Kidney epithelial cell (primary cell): ENCODE results near the gene TPRN. TPM values are rescaled to one million over a fixed set of nuclear protein-coding genes. Genes with fewer than 3 reads are reported as not detected.

Experiments used
- DNase-seq: peaks from one replicate; pipeline ENCODE4 v3.0.0-alpha.2; 2010; ENCODE audit warnings: low read depth
- H3K27me3 ChIP-seq: 2 replicates; pipeline ENCODE4 v1.6.0; 2011; ENCODE audit warnings: low read length; ENCODE audit not compliant: control insufficient read depth, insufficient read depth
- H3K36me3 ChIP-seq: 2 replicates; pipeline ENCODE4 v1.5.1; 2011; ENCODE audit warnings: low read length; ENCODE audit not compliant: control insufficient read depth, insufficient read depth
- H3K4me3 ChIP-seq: 2 replicates; pipeline ENCODE4 v1.5.1; 2011; ENCODE audit warnings: low read depth, mild to moderate bottlenecking, control low read depth, low read length
- total RNA-seq: library from RNA; depleted of rRNA; stranded (reverse); fragments of >200 nt; gene quantifications from 2 replicates; pipeline ENCODE4 v1.2.3, GENCODE V29; 2015
- TF ChIP-seq, protein P1 (sequence below): IDR thresholded peaks from 2 replicates; pipeline ENCODE4 v1.5.1; 2011; ENCODE audit warnings: mild to moderate bottlenecking, moderate library complexity, low read length, control low read depth, inconsistent platforms; ENCODE audit not compliant: insufficient read depth, poor library complexity, severe bottlenecking

TPRN gene
- total RNA-seq, 1 donor from 2014 or later, result 15.2 TPM

- TF ChIP-seq, protein P1, sequence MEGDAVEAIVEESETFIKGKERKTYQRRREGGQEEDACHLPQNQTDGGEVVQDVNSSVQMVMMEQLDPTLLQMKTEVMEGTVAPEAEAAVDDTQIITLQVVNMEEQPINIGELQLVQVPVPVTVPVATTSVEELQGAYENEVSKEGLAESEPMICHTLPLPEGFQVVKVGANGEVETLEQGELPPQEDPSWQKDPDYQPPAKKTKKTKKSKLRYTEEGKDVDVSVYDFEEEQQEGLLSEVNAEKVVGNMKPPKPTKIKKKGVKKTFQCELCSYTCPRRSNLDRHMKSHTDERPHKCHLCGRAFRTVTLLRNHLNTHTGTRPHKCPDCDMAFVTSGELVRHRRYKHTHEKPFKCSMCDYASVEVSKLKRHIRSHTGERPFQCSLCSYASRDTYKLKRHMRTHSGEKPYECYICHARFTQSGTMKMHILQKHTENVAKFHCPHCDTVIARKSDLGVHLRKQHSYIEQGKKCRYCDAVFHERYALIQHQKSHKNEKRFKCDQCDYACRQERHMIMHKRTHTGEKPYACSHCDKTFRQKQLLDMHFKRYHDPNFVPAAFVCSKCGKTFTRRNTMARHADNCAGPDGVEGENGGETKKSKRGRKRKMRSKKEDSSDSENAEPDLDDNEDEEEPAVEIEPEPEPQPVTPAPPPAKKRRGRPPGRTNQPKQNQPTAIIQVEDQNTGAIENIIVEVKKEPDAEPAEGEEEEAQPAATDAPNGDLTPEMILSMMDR, result peak; percentile 13
- Histone ChIP-seq H3K36me3 (no peaks in the 10 kb centered on the region), H3K4me3 (peak overlapping the region; percentile 22), H3K27me3 (peaks cover 95% of the 10 kb centered on the region)
- no peak for DNase-seq
Measured at GRCh38 chr9:137162505-137163364, 37.8 kb downstream of the TPRN start.

GRCh38 chr9:137161558-137162486 is 38.7 kb downstream of the TPRN start:
- DNase-seq, result no peak
- Histone ChIP-seq H3K36me3 (no peaks in the 10 kb centered on the region), H3K27me3 (peaks cover 95% of the 10 kb centered on the region), H3K4me3 (no peak overlapping the region)
- TF ChIP-seq, protein P1, result no peak

GRCh38 chr9:137160716-137161557 is 39.6 kb downstream of the TPRN start:
- Histone ChIP-seq H3K27me3 (peaks cover 95% of the 10 kb centered on the region), H3K4me3 (no peak overlapping the region), H3K36me3 (no peaks in the 10 kb centered on the region)
- TF ChIP-seq, protein P1, result no peak
- no peak for DNase-seq

DNA sequence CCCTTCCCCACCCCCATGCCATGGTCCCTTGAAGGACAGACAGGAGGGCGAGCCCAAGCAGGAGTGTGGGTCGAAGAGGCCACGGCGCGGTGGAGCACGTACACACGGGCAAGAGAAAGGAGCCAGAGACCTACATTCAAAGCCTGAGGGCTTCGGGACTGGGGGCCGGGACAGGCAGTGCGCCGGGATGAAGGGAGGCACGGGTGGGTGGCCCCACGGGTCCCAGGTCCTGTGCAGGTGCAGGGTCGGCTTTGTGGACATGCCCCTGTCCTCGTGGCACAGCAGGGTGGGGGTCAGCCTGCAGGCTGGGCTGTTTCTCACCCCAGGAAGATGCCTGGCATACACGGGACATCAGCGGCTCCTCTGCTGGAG is 40.5 kb downstream of the TPRN start:
- H3K27me3 ChIP-seq, result peaks cover 92% of the 10 kb centered on the region
- TF ChIP-seq, protein P1, result no peak
- no peak for DNase-seq
- no peaks in the 10 kb centered on the region for H3K36me3 ChIP-seq
- H3K4me3 ChIP-seq, result no peak overlapping the region

DNA sequence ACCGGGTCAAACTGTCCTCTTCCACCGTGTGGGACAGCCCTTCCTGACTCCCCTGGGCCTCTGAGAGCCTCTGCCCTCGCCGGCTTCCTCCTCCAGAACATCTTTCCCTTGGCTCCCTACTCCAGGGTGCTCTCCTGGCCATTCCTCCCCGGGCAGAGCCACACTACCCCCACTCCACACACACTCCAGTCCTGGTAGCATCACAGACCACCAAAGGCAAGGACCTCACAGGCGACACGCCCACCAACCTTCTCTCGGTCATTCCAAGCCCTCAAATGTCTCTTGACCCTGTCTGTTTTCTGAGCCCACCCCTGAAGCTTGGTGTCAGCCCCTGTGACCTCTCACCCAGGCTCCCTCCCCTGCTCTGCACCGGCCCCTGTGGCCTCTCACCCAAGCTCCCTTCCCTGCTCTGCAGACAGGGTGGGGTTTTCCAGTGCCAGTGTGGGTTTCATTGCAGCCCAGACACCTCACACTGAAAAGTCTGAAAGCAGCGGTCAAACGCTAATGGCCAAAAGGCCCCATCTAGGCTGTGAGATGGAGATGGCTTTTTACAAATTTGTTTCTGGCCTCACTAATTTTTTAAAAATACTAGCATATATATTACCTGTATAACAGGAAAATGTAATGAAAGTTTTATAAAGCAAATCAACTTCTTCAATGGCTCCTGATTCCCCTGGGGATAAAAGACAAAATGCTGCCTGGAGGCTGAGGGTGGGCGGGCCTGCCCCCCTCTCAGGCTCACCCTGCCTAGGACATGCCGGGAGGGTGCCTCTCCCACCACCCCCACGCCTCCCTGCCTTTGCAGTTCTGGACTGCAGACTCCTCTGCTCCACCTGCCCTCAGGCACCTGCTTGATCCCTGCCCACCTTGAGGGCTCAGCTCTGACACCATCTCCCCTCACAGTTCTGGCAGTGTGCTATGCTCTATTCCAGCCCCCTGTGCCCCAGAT is 41.2 kb downstream of the TPRN start:
- Histone ChIP-seq H3K27me3 (peaks cover 88% of the 10 kb centered on the region), H3K4me3 (no peak overlapping the region)
- TF ChIP-seq, protein P1, result no peak

More for the DNA sequence above, 41.2 kb downstream of the TPRN start:
- no peaks in the 10 kb centered on the region for H3K36me3 ChIP-seq
- no peak for DNase-seq
